ENCODE measurements around the gene PUS7. TPM values are rescaled to one million over a fixed set of nuclear protein-coding genes. Genes with fewer than 3 reads are reported as not detected.
"Not testable (repeated sequence)": the region's sequence is repeated elsewhere in the genome, so short reads cannot be mapped to it uniquely, and the experiment has no call there.

The PUS7 gene
- total and polyA plus RNA-seq, 12 donors: 2.6 to 8.0 (median 4.9) TPM

DNA sequence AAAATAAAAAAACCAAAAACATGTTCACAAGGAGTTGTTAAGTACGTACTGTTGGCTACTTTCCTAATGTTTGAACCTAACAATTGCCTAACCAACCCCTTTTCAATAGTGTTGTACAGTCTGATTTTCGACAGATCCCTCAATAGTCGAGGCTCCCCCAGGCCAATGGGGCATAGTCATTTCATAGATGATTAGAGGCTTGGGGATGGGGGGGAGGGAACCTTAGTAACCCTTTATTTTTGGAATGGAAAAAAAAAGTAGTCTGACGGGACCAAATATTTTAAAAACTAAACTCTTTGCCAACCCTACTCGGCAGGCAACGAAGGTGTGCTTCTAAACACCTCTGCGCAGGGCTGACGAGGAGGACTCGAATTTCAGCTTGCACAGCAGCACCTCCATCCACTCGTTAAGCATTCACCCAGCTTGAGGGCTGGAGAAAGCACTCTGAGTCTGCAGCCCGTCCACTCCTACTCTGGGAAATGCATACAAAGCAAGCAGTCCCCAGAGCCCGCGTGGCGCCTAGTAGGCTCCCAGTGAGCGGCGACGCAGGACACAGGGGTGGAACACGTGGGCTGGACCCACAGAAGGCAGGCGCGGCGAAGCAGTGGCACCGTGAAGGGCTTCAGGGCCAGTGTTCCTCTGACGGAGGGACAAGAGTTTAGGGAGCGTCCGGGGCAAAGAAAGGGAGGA, 899 bp downstream of the PUS7 start:
- DNase-seq: peak; percentile 72
- no peaks in the 10 kb centered on the region for H3K9me3 ChIP-seq
- 8 to 9% methylated on average over 25 of the region's 25 CpGs for WGBS, 2 donors
- TF ChIP-seq, protein P1, sequence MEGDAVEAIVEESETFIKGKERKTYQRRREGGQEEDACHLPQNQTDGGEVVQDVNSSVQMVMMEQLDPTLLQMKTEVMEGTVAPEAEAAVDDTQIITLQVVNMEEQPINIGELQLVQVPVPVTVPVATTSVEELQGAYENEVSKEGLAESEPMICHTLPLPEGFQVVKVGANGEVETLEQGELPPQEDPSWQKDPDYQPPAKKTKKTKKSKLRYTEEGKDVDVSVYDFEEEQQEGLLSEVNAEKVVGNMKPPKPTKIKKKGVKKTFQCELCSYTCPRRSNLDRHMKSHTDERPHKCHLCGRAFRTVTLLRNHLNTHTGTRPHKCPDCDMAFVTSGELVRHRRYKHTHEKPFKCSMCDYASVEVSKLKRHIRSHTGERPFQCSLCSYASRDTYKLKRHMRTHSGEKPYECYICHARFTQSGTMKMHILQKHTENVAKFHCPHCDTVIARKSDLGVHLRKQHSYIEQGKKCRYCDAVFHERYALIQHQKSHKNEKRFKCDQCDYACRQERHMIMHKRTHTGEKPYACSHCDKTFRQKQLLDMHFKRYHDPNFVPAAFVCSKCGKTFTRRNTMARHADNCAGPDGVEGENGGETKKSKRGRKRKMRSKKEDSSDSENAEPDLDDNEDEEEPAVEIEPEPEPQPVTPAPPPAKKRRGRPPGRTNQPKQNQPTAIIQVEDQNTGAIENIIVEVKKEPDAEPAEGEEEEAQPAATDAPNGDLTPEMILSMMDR (IDR thresholded peaks at IDR 0.05): no peak
- H3K4me1 ChIP-seq: peaks cover 0 to 20% (median 16%) of the 10 kb centered on the region in 9 donors
- H3K27me3 ChIP-seq: no peaks in the 10 kb centered on the region
- peak; percentile 54 to 82 (median 72) for ATAC-seq
- peaks cover 0 to 4% (median 0%) of the 10 kb centered on the region in 9 donors for H3K36me3 ChIP-seq
- H3K4me3 ChIP-seq: peak overlapping the region; percentile 56 to 93 (median 74)
- peak overlapping the region; percentile 72 to 98 (median 90) for H3K27ac ChIP-seq
- intact Hi-C loops (cut with DNase I): no loop called here

DNA sequence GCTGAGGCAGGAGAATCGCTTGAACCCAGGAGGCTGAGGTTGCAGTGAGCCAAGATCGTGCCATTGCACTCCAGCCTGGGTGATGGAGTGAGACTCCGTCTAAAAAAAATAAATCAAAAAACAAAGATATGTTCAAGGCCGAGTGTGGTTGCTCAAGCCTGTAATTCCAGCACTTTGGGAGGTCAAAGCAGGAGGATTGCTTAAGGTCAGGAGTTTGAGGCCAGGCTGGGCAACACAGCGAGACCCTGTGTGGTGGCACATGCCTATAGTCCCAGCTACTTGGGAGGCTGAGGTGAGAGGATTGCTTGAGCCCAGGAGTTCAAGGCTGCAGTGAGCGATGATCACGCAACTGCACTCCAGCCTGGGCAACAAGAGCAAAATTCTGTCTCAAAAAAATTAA, 1.5 kb downstream of the PUS7 start:
- intact Hi-C loops (cut with DNase I); H3K9me3 ChIP-seq; H3K36me3 ChIP-seq; H3K27me3 ChIP-seq; DNase-seq; ATAC-seq: not testable (repeated sequence)
- peaks cover 0 to 20% (median 16%) of the 10 kb centered on the region in 9 donors for H3K4me1 ChIP-seq
- peak overlapping the region in 2 of 10 donors; percentile 97 to 98 for H3K27ac ChIP-seq
- H3K4me3 ChIP-seq: peak overlapping the region in 3 of 10 donors; percentile 75 to 90 (median 78)
- WGBS, 2 donors: 91 to 97% methylated on average over 7 of the region's 7 CpGs

DNA sequence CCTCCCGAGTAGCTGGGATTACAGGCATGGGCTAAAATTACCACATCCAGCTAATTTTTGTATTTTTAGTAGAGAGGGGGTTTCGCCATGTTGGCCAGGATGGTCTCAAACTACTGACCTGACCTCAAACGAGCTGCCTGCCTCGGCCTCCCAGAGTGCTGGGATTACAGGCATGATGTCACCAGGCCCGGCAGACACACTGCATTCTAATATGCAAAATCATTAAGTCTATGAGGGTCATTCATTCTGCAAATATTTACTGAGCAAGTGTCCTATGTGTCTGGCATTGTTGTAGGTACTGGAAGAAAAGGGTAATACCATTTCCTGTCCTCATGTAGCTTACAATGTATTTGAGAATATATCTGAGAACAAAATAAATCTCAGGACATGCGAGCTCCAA, 2.7 kb downstream of the PUS7 start:
- ATAC-seq: no peak
- TF ChIP-seq, protein P1 (IDR thresholded peaks at IDR 0.05): no peak
- intact Hi-C loops (cut with DNase I): no loop called here
- H3K27me3 ChIP-seq: no peaks in the 10 kb centered on the region
- no peaks in the 10 kb centered on the region for H3K9me3 ChIP-seq
- H3K27ac ChIP-seq: no peak overlapping the region
- WGBS, 2 donors: 95 to 97% methylated on average over 6 of the region's 6 CpGs
- peaks cover 0 to 4% (median 0%) of the 10 kb centered on the region in 9 donors for H3K36me3 ChIP-seq
- no peak overlapping the region for H3K4me3 ChIP-seq
- DNase-seq: no peak
- peaks cover 0 to 20% (median 16%) of the 10 kb centered on the region in 9 donors for H3K4me1 ChIP-seq

DNA sequence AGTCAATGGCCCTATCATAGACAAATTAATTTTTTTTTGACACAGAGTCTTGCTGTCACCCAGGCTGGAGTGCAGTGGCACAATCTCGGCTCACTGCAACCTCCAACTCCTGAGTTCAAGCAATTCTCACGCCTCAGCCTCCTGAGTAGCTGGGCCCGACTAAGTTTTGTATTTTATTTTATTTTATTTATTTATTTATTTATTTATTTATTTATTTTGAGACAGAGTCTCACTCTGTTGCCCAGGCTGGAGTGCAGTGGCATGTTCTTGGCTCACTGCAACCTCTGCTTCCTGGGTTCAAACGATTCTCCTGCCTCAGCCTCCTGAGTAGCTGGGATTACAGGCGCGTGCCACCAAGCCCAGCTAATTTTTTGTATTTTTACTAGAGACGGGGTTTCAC, 6.5 kb downstream of the PUS7 start:
- WGBS, 2 donors: 98% methylated on average over 7 of the region's 7 CpGs
- H3K27me3 ChIP-seq; H3K4me3 ChIP-seq; ATAC-seq; DNase-seq; H3K27ac ChIP-seq; H3K9me3 ChIP-seq; H3K36me3 ChIP-seq; H3K4me1 ChIP-seq; intact Hi-C loops (cut with DNase I): not testable (repeated sequence)

DNA sequence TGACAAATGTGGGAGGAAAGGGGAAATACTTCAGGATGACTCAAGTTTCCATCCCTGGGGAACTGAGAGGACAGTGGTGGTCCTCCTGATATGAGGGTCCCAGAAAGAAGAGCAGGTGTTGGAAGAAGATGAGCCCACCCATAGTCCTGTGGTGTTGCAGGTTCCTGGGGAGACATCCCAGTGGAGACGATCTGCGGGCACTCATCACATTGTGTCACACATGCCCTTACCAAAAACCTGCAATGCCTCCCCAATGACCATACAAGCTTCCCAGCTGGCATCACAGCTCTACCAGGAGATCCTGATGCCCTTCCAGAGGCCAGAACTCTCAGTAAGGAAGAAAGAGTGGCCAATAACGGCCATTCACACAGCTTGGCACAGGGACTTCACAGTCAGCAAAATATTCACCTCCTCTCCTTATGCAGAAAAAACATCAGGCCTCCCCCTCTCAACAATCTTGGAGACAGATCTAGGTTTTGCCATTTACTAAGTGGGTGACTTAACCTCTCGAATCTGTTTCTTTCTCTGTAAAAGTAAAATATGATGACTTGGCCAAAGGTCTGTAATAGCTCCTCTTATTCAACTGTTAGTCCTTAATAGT, 9.0 kb downstream of the PUS7 start:
- DNase-seq: no peak
- Histone ChIP-seq H3K4me3 (no peak overlapping the region), H3K4me1 (peaks cover 0 to 7% (median 0%) of the 10 kb centered on the region in 9 donors), H3K36me3 (peaks cover 0 to 5% (median 0%) of the 10 kb centered on the region in 9 donors), H3K9me3 (no peaks in the 10 kb centered on the region), H3K27me3 (no peaks in the 10 kb centered on the region), H3K27ac (no peak overlapping the region)
- intact Hi-C loops (cut with DNase I): no loop called here
- 92 to 95% methylated on average over 4 of the region's 4 CpGs for WGBS, 2 donors
- ATAC-seq: no peak
- TF ChIP-seq, protein P1 (IDR thresholded peaks at IDR 0.05): no peak

Data from heart right ventricle (tissue), 16 donors.